GM12874 (cell line): ENCODE results near the gene MRPL30.

Source experiments
- CTCF ChIP-seq: IDR thresholded peaks from 2 replicates; pipeline ENCODE4 v1.5.1; 2011; ENCODE audit warnings: low read depth, mild to moderate bottlenecking, control low read depth, low read length, moderate library complexity; ENCODE audit not compliant: insufficient read depth

The MRPL30 gene

GRCh38 chr2:99180755-99181623 is at the start of gene MRPL30, which contains the start of gene MITD1:
Gene MRPL30 (plus strand): TSS chr2:99181184. CDS start chr2:99186204, 5,020 bp downstream.
Gene MITD1 (minus strand): TSS chr2:99181058. CDS start chr2:99180981, 77 bp downstream.
- TF ChIP-seq CTCF: no peak

DNA sequence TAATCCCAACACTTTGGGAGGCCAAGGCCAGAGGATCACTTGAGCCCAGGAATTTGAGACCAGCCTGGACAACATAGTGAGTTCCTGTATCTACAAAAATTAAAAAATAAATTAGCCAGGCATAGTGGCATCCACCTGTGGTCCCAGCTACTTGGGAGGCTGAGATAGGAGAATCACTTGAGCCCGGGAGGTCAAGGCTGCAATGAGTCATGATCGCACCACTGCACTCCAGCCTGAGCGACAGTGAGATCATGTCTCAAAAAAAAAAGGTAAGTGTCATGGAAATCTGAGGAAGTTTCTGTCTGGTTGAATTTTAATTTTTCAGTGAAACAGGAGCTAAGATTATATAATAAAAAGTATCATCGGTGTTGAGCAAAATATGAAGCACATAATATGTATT is 42.0 kb upstream of the MRPL30 start:
- no peak for TF ChIP-seq CTCF

- no peak for TF ChIP-seq CTCF
Observed at GRCh38 chr2:99140056-99140859, 40.7 kb upstream of the MRPL30 start.

- TF ChIP-seq CTCF: no peak
Observed at GRCh38 chr2:99140860-99141109, 40.2 kb upstream of the MRPL30 start.

- TF ChIP-seq CTCF: no peak
Observed at GRCh38 chr2:99141110-99142108, 39.6 kb upstream of the MRPL30 start, which contains the start of gene C2orf15. Gene C2orf15 (plus strand): TSS chr2:99141707. CDS start chr2:99150559, 8,852 bp downstream.

DNA sequence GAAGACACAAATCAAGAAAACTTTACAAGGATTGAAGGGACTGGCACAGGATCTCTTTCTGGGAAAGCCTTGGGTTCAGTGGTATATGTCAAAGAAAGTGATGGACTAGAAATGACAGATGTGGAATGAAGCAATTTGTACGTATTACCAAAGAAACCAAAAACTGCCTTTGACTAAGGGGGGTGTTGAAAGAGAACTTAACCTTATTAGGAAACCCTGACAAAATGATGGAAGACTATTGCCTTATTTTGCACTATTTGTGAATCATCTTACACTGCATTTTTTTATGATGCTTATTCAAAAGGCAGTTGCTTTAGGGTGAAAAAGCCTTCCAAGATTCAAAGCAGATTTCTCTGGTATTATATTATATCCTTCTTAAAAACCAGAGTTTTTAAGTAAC is 30.3 kb upstream of the MRPL30 start:
- no peak for TF ChIP-seq CTCF
